Neuronal stem cell (in vitro differentiated cells): ENCODE data around the gene ALDH18A1.
"Not testable (repeated sequence)": the region's sequence is repeated elsewhere in the genome, so short reads cannot be mapped to it uniquely, and the experiment has no call there.

Experiments used
- DNase-seq: peaks from one replicate; pipeline ENCODE4 v3.0.0-alpha.2; 2013; ENCODE audit warnings: low spot score
- H2AFZ ChIP-seq: one replicate; pipeline ENCODE4 v1.6.1; 2013; ENCODE audit warnings: mild to moderate bottlenecking, low read length, inconsistent platforms
- H2AK5ac ChIP-seq: 2 replicates; pipeline ENCODE4 v1.6.1; 2013; ENCODE audit warnings: low read depth, mild to moderate bottlenecking, inconsistent platforms, low read length, moderate library complexity, mixed read lengths
- H2BK120ac ChIP-seq: 2 replicates; pipeline ENCODE4 v1.6.1; 2013; ENCODE audit warnings: low read depth, mild to moderate bottlenecking, inconsistent platforms, low read length, moderate library complexity, mixed read lengths
- H2BK12ac ChIP-seq: one replicate; pipeline ENCODE4 v1.6.1; 2013; ENCODE audit warnings: low read length, inconsistent platforms
- H2BK15ac ChIP-seq: 2 replicates; pipeline ENCODE4 v1.6.1; 2013; ENCODE audit warnings: mild to moderate bottlenecking, low read length, inconsistent platforms, mixed read lengths
- H2BK5ac ChIP-seq: one replicate; pipeline ENCODE4 v1.6.1; 2013; ENCODE audit warnings: inconsistent platforms, mild to moderate bottlenecking, low read length, moderate library complexity
- H3K14ac ChIP-seq: one replicate; pipeline ENCODE4 v1.6.1; 2013; ENCODE audit warnings: low read length, inconsistent platforms
- H3K18ac ChIP-seq: 2 replicates; pipeline ENCODE4 v1.6.1; 2013; ENCODE audit warnings: low read length, inconsistent platforms
- H3K23ac ChIP-seq: 2 replicates; pipeline ENCODE4 v1.6.1; 2013; ENCODE audit warnings: low read depth, mild to moderate bottlenecking, mixed read lengths, low read length, inconsistent platforms; ENCODE audit not compliant: poor library complexity
- H3K27ac ChIP-seq: replicated peaks from 3 replicates; pipeline ENCODE4 v1.5.1; 2013; ENCODE audit warnings: low read length, inconsistent platforms
- H3K27me3 ChIP-seq, 3 experiments: 2 replicates each; pipeline ENCODE4 v1.6.1; 2013; ENCODE audit warnings: low read length in 3 of 3, mild to moderate bottlenecking in 2 of 3, inconsistent platforms in 1 of 3, low read depth in 1 of 3, mixed read lengths in 1 of 3, moderate library complexity in 1 of 3; ENCODE audit not compliant: control insufficient read depth in 3 of 3, insufficient read depth in 3 of 3
- H3K36me3 ChIP-seq, 2 donors: replicated peaks in 1 of 2; 2 replicates each; pipeline ENCODE4 v1.6.1; 2013; ENCODE audit warnings: low read length in 2 of 2; ENCODE audit not compliant: control insufficient read depth in 2 of 2, insufficient read depth in 2 of 2
- H3K4ac ChIP-seq: 2 replicates; pipeline ENCODE4 v1.6.1; 2013; ENCODE audit warnings: inconsistent platforms, mild to moderate bottlenecking, low read length, moderate library complexity
- H3K4me1 ChIP-seq, 2 donors: 1 replicate in 1 of 2; 2 replicates in 1 of 2; pipeline ENCODE4 v1.6.1; 2013; ENCODE audit warnings: low read length in 2 of 2, low read depth in 1 of 2; ENCODE audit not compliant: control insufficient read depth in 2 of 2, insufficient read depth in 1 of 2
- H3K4me2 ChIP-seq: one replicate; pipeline ENCODE4 v1.6.1; 2013; ENCODE audit warnings: mild to moderate bottlenecking, low read length, inconsistent platforms; ENCODE audit not compliant: insufficient read depth, poor library complexity, severe bottlenecking
- H3K4me3 ChIP-seq, 2 donors: 2 replicates each; pipeline ENCODE4 v1.5.1; 2013; ENCODE audit warnings: low read length in 2 of 2, mild to moderate bottlenecking in 2 of 2, inconsistent platforms in 1 of 2, moderate library complexity in 1 of 2
- H3K79me1 ChIP-seq: one replicate; pipeline ENCODE4 v1.6.1; 2013; ENCODE audit warnings: low read depth, mild to moderate bottlenecking, inconsistent platforms, low read length, moderate library complexity
- H3K9ac ChIP-seq: one replicate; pipeline ENCODE4 v1.6.1; 2013; ENCODE audit warnings: mild to moderate bottlenecking, low read depth, low read length, inconsistent platforms; ENCODE audit not compliant: poor library complexity
- H3K9me3 ChIP-seq, 2 donors: replicated peaks in 1 of 2; 2 replicates each; pipeline versions ENCODE3 to v1.6.1; 2013; ENCODE audit warnings: low read length in 2 of 2, mild to moderate bottlenecking in 2 of 2, inconsistent platforms in 1 of 2, low read depth in 1 of 2, mixed read lengths in 1 of 2, moderate library complexity in 1 of 2; ENCODE audit not compliant: control insufficient read depth in 2 of 2, insufficient read depth in 1 of 2
- H4K8ac ChIP-seq: one replicate; pipeline ENCODE4 v1.6.1; 2013; ENCODE audit warnings: low read depth, mild to moderate bottlenecking, inconsistent platforms, low read length, moderate library complexity
- H4K91ac ChIP-seq: one replicate; pipeline ENCODE4 v1.6.1; 2013; ENCODE audit warnings: low read length, low read depth, mild to moderate bottlenecking, inconsistent platforms; ENCODE audit not compliant: poor library complexity
- WGBS, 2 donors: extraction: QIAGEN DNeasy Blood & Tissue Kit; methylation state at CpG; one replicate each; pipeline ENCODE4 v1.1.7; 2013; ENCODE audit warnings: missing lambda C conversion rate in 2 of 2, mixed read lengths in 1 of 2; ENCODE audit not compliant: insufficient read length in 2 of 2, insufficient replicate concordance in 1 of 2; ENCODE audit errors: extremely low coverage in 2 of 2; 5-methylcytosine and 5-hydroxymethylcytosine counted together

Gene ALDH18A1

DNA sequence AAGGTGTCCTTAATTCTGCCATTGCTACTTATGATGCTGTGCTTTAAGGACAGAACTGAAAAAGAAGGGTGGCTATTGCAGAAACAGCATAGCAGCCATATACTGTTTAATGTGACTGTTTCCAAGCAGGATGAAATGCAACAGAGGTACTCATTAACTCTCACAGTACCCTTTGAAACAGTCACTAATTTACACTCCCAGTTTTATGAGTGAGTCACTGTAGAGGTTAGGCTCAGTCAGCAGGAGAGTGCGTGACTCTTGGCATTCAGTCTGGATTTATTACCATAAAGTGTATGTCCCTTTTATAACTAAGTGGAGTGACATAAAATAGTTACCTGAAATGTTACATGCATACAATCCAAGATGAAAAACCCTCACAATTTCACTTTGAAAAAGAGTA is 27.7 kb downstream of the ALDH18A1 start:
- H3K4ac ChIP-seq, result no peak overlapping the region
- H3K23ac ChIP-seq, result no peak overlapping the region
- H3K4me3 ChIP-seq, result no peak overlapping the region
- H3K36me3 ChIP-seq, result peaks cover 26 to 98% of the 10 kb centered on the region in 2 donors
- H3K14ac ChIP-seq, result no peak overlapping the region
- no peaks in the 10 kb centered on the region for H3K4me1 ChIP-seq
- H2BK15ac ChIP-seq, result no peak overlapping the region
- no peaks in the 10 kb centered on the region for H3K79me1 ChIP-seq
- H3K9me3 ChIP-seq, result no peaks in the 10 kb centered on the region
- no peaks in the 10 kb centered on the region for H3K27me3 ChIP-seq
- no peak overlapping the region for H3K9ac ChIP-seq
- H2AK5ac ChIP-seq, result no peak overlapping the region
- no CpG with 5 or more reads among the region's 1 CpG for WGBS, 2 donors
- H2BK5ac ChIP-seq, result no peak overlapping the region
- no peak overlapping the region for H4K8ac ChIP-seq
- no peak overlapping the region for H3K4me2 ChIP-seq
- no peak for DNase-seq
- no peak overlapping the region for H2AFZ ChIP-seq
- no peak overlapping the region for H2BK12ac ChIP-seq
- no peak overlapping the region for H2BK120ac ChIP-seq
- no peak overlapping the region for H3K18ac ChIP-seq
- no peak overlapping the region for H4K91ac ChIP-seq
- no peak overlapping the region for H3K27ac ChIP-seq

DNA sequence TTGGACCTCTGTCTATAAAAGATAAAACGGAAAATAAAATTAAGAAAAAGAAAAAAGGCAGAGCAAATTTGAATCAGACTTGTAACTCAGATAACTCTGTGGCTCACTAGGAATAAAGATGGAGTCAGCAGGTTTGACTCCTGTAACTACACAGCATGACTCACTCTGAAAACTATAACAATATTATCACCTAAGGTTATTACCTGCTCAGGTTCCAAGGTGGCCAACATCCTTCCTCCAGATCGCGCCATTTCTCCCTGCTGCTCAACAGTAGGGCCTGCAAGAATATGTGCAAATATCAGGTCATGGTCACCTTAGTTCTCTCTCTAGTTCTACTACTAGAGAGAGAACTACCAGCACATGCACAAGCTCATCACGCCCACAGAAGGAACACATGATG is 30.0 kb downstream of the ALDH18A1 start:
- Histone ChIP-seq H3K4me1 (no peaks in the 10 kb centered on the region), H3K4ac (no peak overlapping the region), H3K23ac (no peak overlapping the region), H3K4me3 (no peak overlapping the region), H4K91ac (no peak overlapping the region), H2BK15ac (no peak overlapping the region), H2AK5ac (no peak overlapping the region), H3K14ac (no peak overlapping the region), H2BK12ac (no peak overlapping the region), H4K8ac (no peak overlapping the region), H2BK120ac (no peak overlapping the region), H3K27ac (no peak overlapping the region), H3K9me3 (peaks cover 0 to under 1% of the 10 kb centered on the region in 2 donors), H3K4me2 (no peak overlapping the region), H3K79me1 (no peaks in the 10 kb centered on the region), H2AFZ (no peak overlapping the region), H3K36me3 (peaks cover 20 to 88% of the 10 kb centered on the region in 2 donors), H3K18ac (no peak overlapping the region), H2BK5ac (no peak overlapping the region), H3K27me3 (no peaks in the 10 kb centered on the region), H3K9ac (no peak overlapping the region)
- WGBS, 2 donors, result no CpG with 5 or more reads among the region's 4 CpGs
- no peak for DNase-seq

DNA sequence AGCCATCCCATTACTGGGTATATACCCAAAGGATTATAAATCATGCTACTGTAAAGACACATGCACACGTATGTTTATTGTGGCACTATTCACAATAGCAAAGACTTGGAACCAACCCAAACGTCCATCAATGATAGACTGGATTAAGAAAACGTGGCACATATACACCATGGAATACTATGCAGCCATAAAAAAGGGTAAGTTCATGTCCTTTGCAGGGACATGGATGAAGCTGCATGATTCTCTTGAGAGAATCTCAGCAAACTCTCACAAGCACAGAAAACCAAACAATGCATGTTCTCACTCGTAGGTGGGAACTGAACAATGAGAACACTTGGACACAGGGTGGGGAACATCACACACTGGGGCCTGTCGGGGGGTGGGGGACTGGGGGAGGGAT is 36.1 kb downstream of the ALDH18A1 start:
- H2BK12ac ChIP-seq, H2AFZ ChIP-seq, DNase-seq, H3K79me1 ChIP-seq, H3K9me3 ChIP-seq, H3K4me2 ChIP-seq, H3K4ac ChIP-seq, H2BK5ac ChIP-seq, H3K4me1 ChIP-seq, H3K23ac ChIP-seq, H3K14ac ChIP-seq, H3K9ac ChIP-seq, H2BK15ac ChIP-seq, H4K91ac ChIP-seq, H4K8ac ChIP-seq, H2BK120ac ChIP-seq, H3K18ac ChIP-seq, H3K4me3 ChIP-seq, H2AK5ac ChIP-seq, H3K27me3 ChIP-seq, H3K27ac ChIP-seq: not testable (repeated sequence)
- no CpG with 5 or more reads among the region's 5 CpGs for WGBS, 2 donors
- peaks cover 37 to 77% of the 10 kb centered on the region in 2 donors for H3K36me3 ChIP-seq

DNA sequence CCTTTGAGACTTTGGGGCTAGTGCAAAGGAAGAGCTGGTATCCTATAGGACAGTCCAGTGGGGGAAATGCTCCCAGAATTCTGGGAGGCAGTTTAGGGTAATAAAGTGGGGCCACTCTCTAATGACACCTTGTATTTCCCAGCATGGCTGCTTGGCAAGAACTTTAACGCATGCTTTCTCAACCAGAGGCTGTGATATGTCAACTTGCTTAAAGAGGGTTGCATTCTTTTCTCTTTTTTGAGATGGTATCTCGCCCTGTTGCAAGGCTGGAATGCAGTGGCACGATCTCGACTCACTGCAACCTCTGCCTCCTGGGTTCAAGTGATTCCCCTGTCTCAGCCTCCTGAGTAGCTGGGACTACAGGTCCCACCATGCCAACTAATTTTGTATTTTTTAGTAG is 38.4 kb downstream of the ALDH18A1 start:
- H2AFZ ChIP-seq, result no peak overlapping the region
- no peak overlapping the region for H2BK12ac ChIP-seq
- peaks cover 1 to 2% of the 10 kb centered on the region in 2 donors for H3K9me3 ChIP-seq
- no peak overlapping the region for H4K91ac ChIP-seq
- no peak overlapping the region for H3K4me2 ChIP-seq
- DNase-seq, result no peak
- no peak overlapping the region for H3K27ac ChIP-seq
- no peaks in the 10 kb centered on the region for H3K4me1 ChIP-seq
- H3K9ac ChIP-seq, result no peak overlapping the region
- H3K4ac ChIP-seq, result no peak overlapping the region
- no peak overlapping the region for H2AK5ac ChIP-seq
- no peak overlapping the region for H3K23ac ChIP-seq
- no peak overlapping the region for H2BK15ac ChIP-seq
- no peak overlapping the region for H3K14ac ChIP-seq
- H3K27me3 ChIP-seq, result no peaks in the 10 kb centered on the region
- no peak overlapping the region for H3K18ac ChIP-seq
- no peaks in the 10 kb centered on the region for H3K79me1 ChIP-seq
- WGBS, 2 donors, result no CpG with 5 or more reads among the region's 4 CpGs
- no peak overlapping the region for H2BK120ac ChIP-seq
- no peak overlapping the region for H4K8ac ChIP-seq
- no peak overlapping the region for H2BK5ac ChIP-seq
- peaks cover 41 to 81% of the 10 kb centered on the region in 2 donors for H3K36me3 ChIP-seq
- no peak overlapping the region for H3K4me3 ChIP-seq
